Activated T-helper 9 cell treated with anti-CD3 and anti-CD28 coated beads, Interleukin-2, amount 50 U/mL, for 16 hours (primary cell): ENCODE results near the gene LRRN2.

ENCODE experiments used
- DNase-seq: peaks from one replicate; pipeline ENCODE4 v3.0.0-alpha.2; 2020; ENCODE audit warnings: low read depth

LRRN2 gene

DNA sequence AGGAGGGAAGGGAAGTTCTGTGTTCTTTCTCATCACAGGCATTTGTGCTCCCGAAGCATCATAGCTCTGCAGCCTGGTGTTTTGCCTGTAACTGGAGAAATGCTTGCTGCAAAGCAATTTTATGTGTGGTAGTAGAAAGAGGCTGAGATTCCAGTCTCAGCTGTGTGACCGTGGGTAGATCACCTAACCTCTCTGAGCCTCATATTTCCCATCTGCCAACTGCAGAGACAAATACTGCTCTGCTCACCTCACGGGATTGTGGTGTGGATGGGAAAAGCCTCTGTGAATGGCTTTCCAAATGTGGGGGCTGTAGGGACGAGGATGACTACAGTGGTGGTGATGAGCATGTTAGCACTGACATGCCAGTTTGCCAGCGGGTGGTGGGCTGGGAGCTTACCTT is 85.3 kb downstream of the LRRN2 start:
- no peak for DNase-seq

DNA sequence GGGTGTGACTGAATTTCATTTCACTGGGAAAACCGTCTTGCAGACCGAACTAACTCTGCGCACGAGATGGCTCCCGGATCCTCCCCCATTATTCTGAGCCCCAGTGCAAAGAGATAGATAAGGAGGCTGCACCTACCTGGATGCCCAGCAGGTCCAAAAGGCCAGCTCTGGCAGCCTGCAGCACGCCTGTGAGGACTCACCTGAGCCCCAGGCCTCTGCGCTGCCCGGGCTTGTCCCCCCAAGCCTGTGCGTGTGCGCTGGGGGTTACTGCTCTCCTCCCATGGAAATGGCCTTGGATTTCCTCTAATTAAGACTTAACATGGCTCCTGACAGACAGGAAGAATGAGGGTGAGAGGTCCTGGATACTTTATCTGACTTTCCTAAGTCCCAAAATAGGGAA is 85.9 kb downstream of the LRRN2 start:
- no peak for DNase-seq

DNA sequence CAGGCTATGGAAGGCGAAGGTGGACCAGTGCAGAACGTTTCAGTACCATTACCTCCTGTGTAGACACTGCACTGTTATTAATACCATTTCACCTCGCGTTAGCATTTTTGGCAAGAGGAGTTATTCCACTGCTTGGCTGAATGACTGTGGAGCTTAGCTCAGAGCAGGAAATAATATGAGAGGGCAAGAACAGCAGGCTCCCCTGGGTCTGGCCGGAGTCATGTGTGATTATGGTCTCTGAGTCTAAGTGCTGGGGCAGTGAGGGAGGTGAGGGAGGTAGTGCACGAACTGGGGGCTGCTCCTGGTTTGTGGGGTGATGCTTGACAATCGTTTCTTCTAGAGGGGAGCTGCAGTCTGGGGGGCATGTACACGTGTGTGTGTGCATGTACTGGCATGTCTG is 86.4 kb downstream of the LRRN2 start:
- DNase-seq: no peak

DNA sequence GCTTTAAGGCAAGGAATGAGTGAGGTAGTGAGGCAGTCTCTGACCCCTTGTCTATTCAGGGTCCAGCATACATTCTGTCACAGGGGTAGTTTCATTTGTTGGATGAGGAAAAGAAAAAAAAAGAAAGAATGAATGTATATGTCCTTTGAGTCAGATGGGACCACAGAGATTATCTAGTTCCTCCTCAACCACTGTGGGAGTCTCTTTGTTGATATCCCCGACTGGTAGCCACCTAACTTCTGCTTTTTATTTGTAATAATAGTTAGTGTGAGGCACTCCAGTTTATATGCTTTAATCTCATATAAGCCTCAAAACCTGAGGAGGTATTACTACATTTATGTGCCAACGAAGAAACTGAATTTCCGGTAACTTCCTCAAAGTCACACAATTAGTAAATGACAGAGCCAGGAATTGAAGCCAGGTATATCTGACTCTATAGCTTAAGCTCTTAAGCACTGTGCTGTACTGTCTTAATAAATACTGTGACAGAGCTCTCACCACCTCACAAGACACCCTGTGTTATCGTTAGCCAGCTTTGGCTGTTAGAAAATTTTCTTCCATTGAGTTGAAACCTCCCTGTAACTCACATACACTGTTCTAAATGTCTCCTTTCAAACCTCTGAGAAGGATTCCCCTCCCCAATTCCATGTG is 87.1 kb downstream of the LRRN2 start:
- DNase-seq: no peak

DNA sequence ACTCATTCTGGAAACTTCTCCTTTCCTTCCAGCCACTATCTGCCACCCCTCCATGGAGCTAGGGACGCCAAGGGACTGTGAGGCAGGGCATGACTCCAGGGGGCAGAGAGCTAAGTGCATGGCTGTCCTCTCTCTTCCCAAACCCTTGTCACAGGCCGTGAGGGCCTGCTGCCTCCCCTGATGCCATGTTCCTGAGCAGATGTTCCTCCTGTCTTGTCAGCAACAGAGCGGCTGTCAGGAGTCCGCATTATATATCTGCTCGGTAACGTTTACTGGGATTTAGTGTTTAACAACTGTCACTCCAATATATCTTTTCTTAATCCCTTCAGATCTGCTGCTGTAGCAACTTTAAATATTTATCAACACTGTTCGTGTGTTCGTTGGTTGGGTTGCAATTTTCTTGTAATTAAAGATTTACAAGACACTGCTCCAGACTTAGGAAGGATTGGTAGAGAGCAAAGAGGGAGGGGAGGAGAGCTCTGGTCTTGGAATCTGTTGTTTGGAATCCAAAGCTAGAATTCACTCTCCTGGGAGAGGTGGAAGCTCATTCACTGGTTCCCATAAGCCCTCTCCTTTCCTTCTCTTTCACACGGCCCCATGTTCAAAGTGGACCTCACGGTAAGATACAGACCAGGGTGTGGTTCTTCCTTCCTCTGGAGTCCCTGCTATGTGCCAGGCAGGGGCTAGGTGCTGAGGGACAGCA is 93.1 kb downstream of the LRRN2 start:
- DNase-seq: no peak

DNA sequence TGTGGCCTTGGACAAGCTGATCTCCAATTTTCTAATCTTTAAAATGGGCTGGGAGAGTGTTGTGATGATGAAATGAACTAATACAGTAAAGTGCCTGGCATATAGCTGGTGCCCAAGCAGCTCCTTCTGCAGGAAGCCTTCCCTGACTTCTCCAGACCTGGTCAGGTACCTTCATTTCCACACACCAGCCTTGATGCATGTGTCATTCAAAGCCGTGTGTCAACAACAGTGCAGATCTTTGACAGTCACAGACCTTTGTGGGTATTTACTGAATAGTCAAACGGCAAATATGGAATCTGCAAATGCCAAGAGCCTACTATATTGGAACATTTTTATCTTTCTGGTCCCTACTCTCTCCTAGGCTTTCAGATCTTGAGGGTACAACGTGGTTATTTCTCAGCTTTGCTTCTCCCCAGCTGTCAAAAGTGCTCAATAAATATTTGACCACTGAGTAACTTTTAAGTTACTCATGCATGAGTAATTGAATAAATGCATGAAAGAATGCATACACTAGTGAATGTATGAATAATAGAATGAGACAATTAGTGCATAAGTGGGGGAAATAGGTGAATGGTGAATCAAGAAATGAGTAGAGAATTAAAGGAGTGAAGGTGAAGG is 94.0 kb downstream of the LRRN2 start:
- no peak for DNase-seq

DNA sequence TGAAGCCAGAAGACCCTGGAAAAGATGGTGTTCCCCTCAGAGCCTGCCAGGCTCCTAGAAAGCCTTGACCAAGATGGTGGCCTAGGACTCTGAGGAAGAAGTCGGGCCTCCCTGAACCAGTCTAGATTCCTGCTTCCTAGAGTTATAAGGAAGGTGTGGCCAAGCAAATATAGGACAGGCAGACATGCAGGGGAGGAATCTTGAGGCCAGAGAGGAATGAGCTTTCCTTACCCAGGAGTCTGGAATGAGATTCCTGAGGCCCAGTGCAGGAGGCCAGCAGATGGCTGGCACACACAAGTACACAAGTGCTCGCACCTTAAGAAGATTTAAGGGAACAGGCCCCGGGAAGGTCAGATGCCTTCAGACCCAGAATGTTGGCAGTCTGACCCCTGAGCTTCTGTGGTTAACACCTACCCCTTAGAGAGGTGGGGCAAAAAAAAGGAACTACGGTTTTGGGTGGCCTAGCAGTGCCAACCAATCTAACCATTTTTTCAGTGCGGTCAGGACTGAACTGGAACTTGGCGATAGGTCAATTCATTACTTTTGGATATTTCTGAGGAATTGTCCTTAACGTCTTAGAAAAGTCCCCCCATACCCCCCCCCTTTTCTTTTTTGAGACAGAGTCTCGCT is 96.0 kb downstream of the LRRN2 start:
- DNase-seq: no peak

DNA sequence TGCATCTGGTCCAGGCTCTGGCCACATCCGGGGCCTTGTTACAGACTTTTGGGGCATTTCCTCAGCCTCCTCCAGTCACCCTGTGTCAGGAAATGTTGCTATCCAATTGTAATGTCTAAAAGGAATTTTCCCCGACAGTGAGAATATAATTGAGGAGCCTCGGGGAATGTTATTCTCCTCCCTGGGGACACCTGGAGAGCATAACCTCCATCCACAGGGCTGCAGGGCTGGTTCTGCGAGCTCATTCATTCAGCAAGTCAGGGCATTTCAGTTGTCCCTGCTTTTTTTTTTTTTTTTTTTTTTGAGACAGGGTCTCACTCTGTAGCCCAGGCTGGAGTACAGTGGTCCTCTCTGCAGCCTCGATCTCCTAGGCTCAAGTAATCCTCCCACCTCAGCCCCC is 96.7 kb downstream of the LRRN2 start:
- DNase-seq: no peak

DNA sequence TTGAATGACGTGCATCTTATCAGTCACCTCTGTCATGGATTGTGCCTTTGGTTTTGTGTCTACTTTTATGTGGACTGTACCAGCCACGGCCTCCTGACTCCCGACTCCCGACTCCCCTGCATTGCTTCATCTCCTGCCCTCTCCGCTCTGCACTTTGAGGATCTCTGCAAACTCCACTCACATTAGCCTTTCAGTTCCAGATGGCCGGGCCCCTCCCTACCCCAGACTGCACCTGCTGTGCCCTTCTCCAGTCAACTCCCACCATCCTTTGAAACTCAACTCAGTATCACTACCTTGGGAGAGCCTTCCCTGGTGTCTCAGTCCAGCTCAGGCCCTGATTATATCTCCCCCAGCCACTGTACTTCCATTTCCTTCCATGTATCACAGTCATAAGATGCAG is 97.9 kb downstream of the LRRN2 start:
- DNase-seq: no peak

DNA sequence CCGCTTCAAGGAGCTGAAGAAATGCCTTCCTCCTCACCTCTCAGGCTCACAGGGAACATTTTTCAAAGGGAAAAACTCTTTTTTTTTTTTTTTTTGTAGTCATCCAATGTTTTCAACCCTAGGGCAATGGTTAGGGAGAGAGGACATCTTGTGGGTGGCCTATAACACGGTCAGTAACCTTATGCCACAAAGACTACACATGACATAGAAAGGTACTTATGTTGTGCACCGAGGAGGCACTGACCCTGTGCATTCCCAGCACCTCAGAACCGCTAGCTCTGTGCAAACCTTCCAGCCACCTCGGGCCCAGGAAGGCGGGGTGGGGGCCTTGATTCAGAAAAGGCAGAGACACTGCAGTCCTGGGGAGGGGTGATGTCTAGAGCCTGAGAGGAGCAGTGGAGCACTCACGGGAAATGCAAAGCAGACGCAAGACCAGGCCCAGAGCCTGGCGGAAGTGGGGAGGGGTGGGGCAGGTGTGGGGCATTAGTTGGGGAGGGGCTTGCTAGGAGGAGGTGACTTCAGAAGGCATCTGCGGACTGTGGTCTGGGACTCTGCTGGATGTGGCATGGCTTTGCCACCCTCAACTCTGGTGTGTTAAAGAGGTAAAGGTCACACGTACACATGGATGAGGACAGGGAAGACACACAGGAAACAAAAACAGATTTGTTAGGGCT is 100.7 kb downstream of the LRRN2 start:
- DNase-seq: no peak

DNA sequence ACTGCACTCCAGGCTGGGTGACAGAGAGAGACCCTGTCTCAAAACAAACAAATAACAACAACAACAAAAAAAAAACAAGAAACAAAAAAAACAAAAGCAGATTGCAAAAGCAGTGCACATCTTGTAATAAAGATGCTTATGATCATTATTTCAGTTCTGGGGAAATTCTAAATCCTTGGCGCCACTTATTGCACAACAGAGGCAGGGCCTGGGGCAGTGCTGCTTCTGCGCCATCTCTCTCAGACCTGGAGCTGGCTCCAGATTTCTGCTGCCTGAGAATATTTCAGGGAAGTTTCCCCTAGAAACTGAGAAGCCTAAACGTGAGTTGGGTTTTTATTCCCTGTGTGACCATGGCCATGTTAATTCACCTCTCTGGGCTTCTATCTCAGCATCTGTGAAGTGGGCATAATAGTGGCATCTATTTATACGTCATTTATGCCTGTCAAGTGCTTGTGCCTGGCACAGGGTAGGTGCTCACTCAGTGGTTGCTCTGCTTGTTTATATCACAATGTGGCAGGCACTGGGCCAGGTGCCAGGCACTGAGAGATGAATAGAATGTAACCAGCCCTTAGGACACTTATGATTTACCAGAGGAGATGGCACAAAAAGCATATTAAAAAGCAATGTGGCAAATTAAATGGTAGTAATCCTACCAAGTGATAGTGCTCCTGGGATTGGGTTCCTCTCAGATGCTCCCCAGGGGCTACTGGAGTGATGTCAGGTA is 101.5 kb downstream of the LRRN2 start:
- no peak for DNase-seq

DNA sequence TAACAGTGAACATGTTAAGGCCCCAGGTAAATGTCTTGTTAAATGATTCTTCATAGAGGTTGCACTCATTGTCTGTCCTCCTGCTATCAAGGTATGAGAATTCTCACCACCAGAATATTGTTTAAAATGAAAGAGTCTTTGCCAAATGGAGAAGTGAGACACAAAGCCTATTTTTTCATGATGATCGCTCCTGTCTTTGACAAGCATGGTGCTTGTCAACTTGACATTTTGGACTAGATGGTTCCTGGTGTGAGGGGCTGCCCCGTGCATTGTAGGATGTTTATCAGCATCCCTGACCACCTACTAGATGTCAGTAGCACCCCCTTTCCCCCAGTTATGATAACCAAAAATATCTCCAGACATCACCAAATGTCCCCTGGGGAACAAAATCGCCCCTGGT is 103.8 kb downstream of the LRRN2 start:
- DNase-seq: no peak

DNA sequence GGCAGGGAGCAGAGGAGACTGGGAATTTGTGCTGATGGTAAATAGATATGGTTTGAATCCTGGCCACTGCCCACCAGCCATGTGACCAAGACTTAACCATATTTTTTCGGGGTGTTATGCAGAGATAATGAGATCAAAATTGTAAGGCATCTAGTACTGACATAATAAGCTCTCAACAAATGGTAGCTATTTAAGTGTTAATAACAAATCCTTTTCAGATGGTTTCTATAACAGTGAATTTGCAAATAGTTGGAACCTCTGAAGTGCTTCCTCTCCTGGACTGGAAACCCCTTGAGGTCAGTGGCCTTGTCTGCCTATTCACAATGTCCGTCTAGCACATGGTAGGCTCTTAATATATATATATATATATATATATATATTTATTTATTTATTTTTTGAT is 104.7 kb downstream of the LRRN2 start:
- no peak for DNase-seq

DNA sequence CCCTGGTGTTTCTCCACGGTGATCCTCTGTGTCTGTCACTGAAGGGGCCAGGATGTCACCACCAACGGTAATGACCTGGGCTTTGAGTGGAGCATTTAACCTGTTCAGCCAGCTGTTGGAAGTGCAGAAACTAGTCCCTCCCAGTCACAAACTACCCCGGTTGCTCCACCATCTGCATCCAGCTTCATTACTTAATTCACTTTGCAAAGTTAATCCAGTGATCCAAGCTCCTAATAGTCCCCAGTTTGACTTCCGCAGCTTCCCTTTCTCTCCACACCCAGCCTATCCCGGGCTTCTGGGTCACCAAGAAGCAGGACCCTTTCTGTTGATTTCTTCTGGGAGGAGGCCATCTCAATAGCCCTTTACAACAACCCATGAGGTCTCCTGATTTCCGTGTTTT is 105.9 kb downstream of the LRRN2 start:
- no peak for DNase-seq

DNA sequence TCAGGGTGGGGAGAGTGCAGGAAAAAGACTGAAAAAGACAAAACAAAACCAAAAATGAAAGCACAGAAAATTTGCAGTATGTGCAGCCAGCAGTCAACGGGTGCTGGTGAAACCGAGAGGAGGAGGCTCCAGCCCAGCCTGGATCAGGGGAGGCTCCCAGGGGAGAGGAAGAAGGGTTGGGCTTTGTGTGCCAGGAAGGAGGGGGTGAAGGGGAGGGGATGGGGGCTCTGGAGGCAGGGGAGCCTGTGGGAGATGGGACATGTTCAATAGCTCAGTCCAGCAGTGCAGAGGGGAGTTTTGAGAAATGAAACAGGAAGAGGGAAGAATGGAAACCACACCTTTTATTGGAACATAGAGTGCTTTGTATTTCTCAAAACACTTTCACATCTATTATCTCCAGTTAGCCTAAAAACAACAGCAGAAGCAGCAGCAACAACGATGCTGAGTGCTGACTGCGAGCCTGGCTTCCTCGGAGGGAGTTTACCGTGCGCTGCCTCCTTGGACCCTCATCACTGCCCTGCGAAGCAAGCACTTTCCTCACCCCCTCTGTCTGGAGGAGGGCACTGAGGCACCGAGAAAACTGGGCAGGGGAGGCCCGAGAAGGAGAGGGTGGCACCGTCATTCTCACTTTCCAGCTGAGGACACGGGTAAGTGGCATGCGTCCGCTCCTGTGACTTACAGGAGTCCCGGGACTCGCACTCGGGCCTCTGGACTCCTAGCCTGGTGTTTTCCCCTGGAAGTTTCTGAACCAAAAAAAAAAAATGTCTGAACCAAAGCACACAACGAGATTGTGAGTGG is 106.5 kb downstream of the LRRN2 start:
- no peak for DNase-seq

DNA sequence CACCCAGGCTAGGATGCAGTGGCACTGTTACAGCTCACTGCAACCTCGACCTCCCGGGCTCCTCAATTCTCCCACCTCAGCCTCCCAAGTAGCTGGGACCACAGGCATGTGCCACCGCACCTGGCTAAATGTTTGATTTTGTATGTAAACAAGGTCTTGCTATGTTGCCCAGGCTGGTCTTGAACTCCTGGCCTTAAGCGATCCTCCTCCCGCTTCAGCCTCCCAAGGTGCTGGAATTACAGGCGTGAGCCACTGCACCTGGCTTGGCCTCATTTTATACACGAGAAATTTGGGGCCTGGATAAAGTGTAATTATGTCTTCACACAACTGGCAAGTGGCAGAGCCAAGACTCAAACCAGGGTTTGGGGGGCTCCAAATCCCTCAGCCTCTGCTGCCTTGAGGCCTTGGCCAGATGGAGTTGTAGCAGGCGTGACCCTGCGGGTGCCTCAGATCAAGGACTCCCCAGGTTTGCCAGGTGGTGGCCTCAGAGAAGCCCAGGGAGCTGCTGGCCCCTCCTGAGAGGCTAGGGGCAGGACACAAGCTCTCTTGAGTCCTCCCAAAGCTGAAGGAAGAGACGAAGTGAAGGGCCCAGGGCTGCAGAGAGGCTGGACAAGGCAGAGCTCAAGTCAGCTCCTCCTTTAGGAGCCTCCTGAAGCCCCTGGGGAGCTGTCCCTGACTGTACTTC is 107.6 kb downstream of the LRRN2 start:
- no peak for DNase-seq

DNA sequence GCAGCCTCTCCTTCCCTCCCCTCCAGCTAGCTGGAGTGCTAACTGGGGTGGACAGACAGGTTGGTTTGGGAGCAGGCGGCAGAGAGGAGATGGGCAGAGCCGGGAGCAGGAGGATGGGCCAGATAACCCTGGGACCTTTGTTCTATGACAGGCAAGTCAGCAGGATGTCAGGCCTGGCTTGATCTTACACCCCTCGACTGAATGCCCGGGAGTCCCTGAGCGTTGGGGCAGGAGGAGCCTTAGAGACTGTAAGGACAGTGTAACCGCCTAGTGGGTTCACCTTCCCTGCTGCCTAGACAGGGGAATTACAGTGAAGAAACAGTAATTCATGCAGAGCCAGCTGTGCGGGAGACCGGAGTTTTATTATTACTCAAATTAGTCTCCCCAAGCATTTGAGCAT is 109.1 kb downstream of the LRRN2 start:
- no peak for DNase-seq

DNA sequence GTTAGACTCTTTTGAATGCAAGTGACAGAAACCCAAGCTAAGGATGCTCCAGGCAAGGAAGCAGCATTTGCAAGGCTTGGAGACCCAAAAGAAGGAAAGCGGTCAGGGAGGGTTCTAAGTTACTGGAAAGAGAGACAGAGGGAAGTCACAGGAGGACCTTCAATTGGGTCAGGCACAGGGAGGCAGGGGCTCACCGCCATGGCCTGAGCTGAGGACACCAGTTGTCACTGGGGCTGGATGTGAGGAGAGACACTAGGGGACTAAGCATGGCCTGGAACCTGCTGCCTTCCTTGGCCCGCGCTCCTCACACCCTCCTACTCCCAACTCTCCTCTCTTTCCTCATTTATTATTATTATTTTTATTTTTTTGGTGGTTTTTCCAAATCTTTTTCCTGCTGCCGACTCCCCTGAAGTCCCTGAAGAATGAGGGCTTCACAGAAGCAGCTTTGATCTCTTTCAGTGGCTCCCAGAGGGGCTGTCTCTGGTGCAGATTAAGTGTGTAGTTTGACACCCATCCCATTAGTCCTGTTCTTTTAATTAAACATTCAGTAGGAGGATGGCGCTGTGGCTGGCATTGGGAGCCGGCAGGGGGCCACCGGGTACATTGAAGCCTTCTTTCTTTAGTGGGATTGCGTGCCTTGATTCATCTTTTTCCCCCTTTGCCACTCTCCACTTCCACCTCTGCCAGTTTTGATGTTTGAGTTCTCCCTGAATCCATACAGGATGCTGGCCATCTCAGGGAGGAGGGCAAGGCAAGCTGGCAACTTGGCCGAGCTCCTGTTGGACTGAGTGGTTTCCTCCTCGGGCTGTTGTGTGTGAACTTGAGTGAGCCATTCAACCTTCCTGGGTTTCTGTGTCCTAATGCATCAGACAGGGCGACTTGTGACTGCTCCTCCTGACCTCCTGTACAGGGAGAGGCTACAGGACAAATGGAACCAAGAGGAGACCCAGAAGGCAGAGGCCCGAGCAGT is 110.0 kb downstream of the LRRN2 start:
- no peak for DNase-seq

DNA sequence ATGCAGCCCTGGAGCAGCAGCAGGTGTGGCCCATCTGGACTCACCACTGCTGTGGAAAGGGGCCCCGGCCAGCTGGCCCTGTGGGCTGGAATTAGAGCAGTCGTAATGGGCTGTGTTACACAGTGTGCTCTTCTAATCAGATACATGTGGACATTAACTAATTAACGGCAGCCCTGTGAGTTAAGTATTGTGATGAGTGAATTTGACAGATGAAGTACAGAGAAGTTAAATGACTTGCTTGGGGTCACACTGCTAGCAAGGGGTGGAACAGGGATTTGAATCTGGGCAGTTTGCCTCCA is 110.7 kb downstream of the LRRN2 start:
- no peak for DNase-seq
